ENCODE results near the gene MICALL2.
A peak's percentile ranks its signal among the peaks of the same experiment; 100 is the strongest.

MICALL2 gene

DNA sequence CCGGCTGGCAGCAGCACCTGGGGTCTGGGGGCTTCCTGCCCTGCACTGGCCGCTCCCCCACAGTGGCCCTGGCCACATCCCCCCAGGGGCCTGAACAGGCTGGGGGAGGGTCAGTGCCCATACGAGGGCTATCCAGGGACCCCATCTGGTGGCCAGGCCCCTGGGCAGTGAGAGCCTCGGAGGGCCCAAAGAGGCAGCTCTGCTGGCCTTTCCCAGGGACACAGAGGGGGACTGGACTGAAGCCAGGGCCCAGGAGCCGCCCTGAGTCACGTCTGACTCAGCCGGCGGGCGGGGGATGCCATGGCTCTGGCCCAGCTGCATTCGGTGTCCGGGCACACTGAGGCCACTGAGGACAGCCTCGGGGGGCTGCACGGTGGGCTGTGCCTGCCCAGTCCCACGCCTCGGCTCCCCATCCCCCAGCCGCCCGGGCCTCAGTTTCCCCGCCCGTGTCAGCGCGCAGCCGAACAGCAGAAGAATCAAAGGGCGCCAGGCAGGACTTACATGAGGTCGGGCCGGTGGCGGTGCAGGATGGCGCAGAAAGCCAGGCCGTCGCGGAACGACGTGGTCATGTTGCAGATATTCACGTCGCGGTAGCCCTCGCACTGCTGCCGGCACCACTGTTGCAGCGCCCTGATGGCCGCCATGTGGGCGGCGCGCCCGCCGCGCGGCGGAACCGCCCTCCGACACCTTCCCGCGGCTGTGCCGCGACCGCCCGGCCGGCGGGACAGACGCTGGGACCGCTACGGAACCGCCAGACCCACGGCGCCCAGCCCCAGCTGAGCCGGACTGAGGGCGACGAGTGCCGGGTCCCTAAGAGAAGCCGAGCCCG lies at the start of gene MICALL2:
MICALL2 (minus strand) TSS at position 788 of the 829 bp plus-strand sequence; CDS start at position 644, 144 bp downstream.
- Mint-ChIP-seq H3K27ac (peak within 1 kb of the TSS in 1 of 2 donors; percentile 19), H3K9me3 (no peaks in the 10 kb centered on the region)
- peak in 1 of 2 donors; percentile 42 for DNase-seq

GRCh38 chr7:1508277-1508758 lies 49.0 kb upstream of the MICALL2 start:
- Mint-ChIP-seq H3K27ac (no peak overlapping the region), H3K9me3 (no peaks in the 10 kb centered on the region), H3K4me1 (peaks cover 73% of the 10 kb centered on the region), H3K4me3 (peak overlapping the region; percentile 10 to 51), H3K27me3 (no peaks in the 10 kb centered on the region)
- no peak for DNase-seq
- ATAC-seq = no peak

More for the DNA sequence above, at the start of gene MICALL2:
- Mint-ChIP-seq H3K4me3 (peak within 1 kb of the TSS; percentile 77 to 87), H3K27me3 (peaks cover 13% of the 10 kb centered on the region), H3K4me1 (peaks cover 39% of the 10 kb centered on the region)
- peak; percentile 44 for ATAC-seq

DNA sequence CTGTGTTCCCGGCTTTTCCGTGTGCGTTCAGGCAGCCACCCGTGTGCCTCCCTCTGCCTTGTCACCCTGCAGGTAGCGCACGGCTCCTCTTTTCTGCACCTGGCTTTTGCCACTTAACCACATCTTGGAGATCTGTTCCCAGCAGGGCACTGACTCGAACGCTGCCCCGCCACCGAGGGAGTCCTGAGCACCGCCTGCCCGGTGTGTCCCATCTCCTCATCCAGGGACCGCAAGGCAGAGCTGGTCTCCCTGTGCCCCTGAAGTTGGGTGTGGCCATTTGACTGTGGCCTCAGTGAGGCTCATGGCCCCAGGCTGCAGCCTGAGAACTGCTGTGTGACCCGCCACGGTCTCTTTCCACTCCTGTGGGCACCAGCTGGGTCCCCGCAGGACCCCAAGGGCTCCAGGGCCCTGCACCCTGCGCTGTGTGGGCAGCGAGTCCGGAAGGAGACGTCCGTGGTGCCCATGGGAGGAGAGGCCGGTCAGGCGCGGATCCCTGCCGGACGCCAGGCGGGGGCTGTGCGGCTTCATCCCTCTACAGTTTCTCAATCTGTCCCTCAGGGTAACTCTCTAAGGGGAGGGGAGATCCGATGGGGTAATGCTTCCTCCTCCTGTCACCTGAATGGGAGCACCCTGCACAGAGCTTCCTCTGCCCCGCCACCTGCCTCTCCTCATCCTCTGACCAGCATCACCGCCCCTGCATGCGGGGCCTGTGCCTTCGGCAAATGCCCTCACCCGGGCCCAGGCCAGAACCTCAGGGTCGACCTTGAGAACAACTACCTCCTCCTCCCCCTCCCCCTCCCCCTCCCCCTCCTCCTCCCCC lies 46.7 kb upstream of the MICALL2 start:
- Mint-ChIP-seq H3K4me1 (peaks cover 69% of the 10 kb centered on the region), H3K4me3 (peak overlapping the region; percentile 94 to 96), H3K9me3 (no peaks in the 10 kb centered on the region), H3K27ac (peak overlapping the region in 1 of 2 donors; percentile 54), H3K27me3 (no peaks in the 10 kb centered on the region)
- ATAC-seq (no peak), DNase-seq (peak; percentile 22 to 23)

- Mint-ChIP-seq H3K27me3 (no peaks in the 10 kb centered on the region), H3K4me1 (peaks cover 62% of the 10 kb centered on the region), H3K27ac (peak within 1 kb of the TSS; percentile 93 to 96), H3K4me3 (peak within 1 kb of the TSS; percentile 94 to 96), H3K9me3 (no peaks in the 10 kb centered on the region)
- DNase-seq = peak; percentile 91 to 92
- ATAC-seq = peak; percentile 93
Measured at GRCh38 chr7:1503816-1504775, 44.8 kb upstream of the MICALL2 start, which contains the start of gene INTS1. Gene INTS1, minus strand, starts transcription at chr7:1504389. Its CDS starts 429 bp downstream, at chr7:1503960.

- peak overlapping the region; percentile 84 to 96 for H3K4me3 Mint-ChIP-seq
- ATAC-seq (no peak), DNase-seq (no peak)
- H3K4me1 Mint-ChIP-seq = peaks cover 58% of the 10 kb centered on the region
- H3K27me3 Mint-ChIP-seq = no peaks in the 10 kb centered on the region
- H3K9me3 Mint-ChIP-seq = no peaks in the 10 kb centered on the region
- peak overlapping the region; percentile 93 to 96 for H3K27ac Mint-ChIP-seq
Measured at GRCh38 chr7:1503390-1503789, 44.1 kb upstream of the MICALL2 start.

- Mint-ChIP-seq H3K4me3 (peak overlapping the region; percentile 84 to 96), H3K4me1 (peaks cover 56% of the 10 kb centered on the region)
- ATAC-seq = no peak
Measured at GRCh38 chr7:1502845-1503244, 43.6 kb upstream of the MICALL2 start.

DNA sequence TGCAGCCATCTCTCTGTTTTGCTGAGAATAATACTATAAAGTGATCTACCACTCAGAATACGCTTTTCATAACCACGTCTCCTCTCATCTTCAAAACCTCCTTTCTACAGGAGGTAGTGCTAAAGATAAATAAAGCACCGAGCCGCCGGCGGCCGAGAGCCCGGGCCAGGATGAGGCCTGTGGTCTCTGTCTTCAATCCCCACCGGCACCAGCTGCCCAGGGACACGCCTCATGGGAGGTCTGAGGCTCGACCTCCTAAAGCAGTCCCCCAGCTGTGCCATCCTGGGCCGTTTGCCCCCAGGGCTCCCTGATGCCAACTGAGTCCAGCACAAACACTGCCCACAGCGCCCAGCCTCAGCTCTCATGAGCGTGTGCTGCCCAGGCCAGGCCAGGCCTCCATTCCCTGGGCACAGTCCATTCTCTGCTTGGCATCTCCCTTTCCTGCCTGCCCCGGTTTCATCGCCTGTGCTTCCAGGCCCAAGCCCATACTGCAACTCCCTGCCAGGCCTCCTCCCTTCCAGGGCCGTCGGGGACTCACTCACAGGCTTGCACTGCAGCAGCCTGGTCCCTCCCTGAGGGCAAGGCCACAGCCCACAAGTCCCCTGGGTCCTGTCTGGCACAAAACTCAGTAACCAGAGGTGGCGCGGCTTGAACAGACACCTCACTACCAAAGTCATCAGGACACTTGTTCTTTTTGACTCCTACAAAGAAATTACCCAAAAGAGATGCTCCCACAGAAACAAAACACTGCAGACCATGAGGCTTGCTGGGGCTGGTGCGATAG lies 42.4 kb upstream of the MICALL2 start:
- Mint-ChIP-seq H3K4me3 (peak overlapping the region; percentile 84 to 96), H3K27ac (peak overlapping the region in 1 of 2 donors; percentile 2), H3K9me3 (no peaks in the 10 kb centered on the region), H3K4me1 (peaks cover 44% of the 10 kb centered on the region), H3K27me3 (no peaks in the 10 kb centered on the region)
- DNase-seq = no peak
- ATAC-seq = no peak

More at GRCh38 chr7:1502845-1503244, 43.6 kb upstream of the MICALL2 start:
- Mint-ChIP-seq H3K27me3 (no peaks in the 10 kb centered on the region), H3K9me3 (no peaks in the 10 kb centered on the region), H3K27ac (peak overlapping the region; percentile 93 to 96)
- no peak for DNase-seq

- Mint-ChIP-seq H3K27me3 (no peaks in the 10 kb centered on the region), H3K27ac (peak overlapping the region in 1 of 2 donors; percentile 88), H3K9me3 (no peaks in the 10 kb centered on the region), H3K4me1 (peaks cover 30% of the 10 kb centered on the region), H3K4me3 (no peak overlapping the region)
- no peak for ATAC-seq
- DNase-seq = no peak
Measured at GRCh38 chr7:1500064-1500807, 41.0 kb upstream of the MICALL2 start.

- H3K9me3 Mint-ChIP-seq = no peaks in the 10 kb centered on the region
- peaks cover 27% of the 10 kb centered on the region for H3K4me1 Mint-ChIP-seq
- no peak overlapping the region for H3K27ac Mint-ChIP-seq
- DNase-seq (no peak), ATAC-seq (no peak)
- H3K4me3 Mint-ChIP-seq = no peak overlapping the region
- no peaks in the 10 kb centered on the region for H3K27me3 Mint-ChIP-seq
Measured at GRCh38 chr7:1499367-1500029, 40.2 kb upstream of the MICALL2 start.

- Mint-ChIP-seq H3K4me1 (peaks cover 27% of the 10 kb centered on the region), H3K4me3 (no peak overlapping the region), H3K27ac (peak overlapping the region in 1 of 2 donors; percentile 12)
Measured at GRCh38 chr7:1498370-1499305, 39.4 kb upstream of the MICALL2 start.

GRCh38 chr7:1497293-1497927 lies 38.1 kb upstream of the MICALL2 start:
- Mint-ChIP-seq H3K27ac (no peak overlapping the region), H3K4me1 (peaks cover 16% of the 10 kb centered on the region), H3K27me3 (no peaks in the 10 kb centered on the region), H3K9me3 (no peaks in the 10 kb centered on the region), H3K4me3 (no peak overlapping the region)
- no peak for DNase-seq
- ATAC-seq = no peak

More at GRCh38 chr7:1498370-1499305, 39.4 kb upstream of the MICALL2 start:
- DNase-seq = no peak
- no peaks in the 10 kb centered on the region for H3K9me3 Mint-ChIP-seq
- H3K27me3 Mint-ChIP-seq = no peaks in the 10 kb centered on the region
- peak; percentile 35 for ATAC-seq
